GM13977 (cell line): ENCODE data around the gene UNC13C.

ENCODE experiments used
- DNase-seq: peaks from one replicate; pipeline ENCODE4 v3.0.0; 2012; ENCODE audit warnings: low spot score
- in situ Hi-C: fragments of 300-500 bp; cut with MboI; formaldehyde crosslinking; loops from one replicate; pipeline ENCODE4 v1.12.0; 2022; ENCODE audit warnings: low sequenced_read_pairs, low pct_unique_long_range_greater_than_20kb, mixed read lengths, inconsistent platforms; ENCODE audit not compliant: unreplicated experiment
- TF ChIP-seq, protein P1 (sequence below): IDR thresholded peaks from 2 replicates; pipeline ENCODE4 v1.5.1; 2012; ENCODE audit warnings: mild to moderate bottlenecking, control low read depth; ENCODE audit not compliant: insufficient read depth; ENCODE audit errors: extremely low read depth, missing control alignments

UNC13C gene

DNA sequence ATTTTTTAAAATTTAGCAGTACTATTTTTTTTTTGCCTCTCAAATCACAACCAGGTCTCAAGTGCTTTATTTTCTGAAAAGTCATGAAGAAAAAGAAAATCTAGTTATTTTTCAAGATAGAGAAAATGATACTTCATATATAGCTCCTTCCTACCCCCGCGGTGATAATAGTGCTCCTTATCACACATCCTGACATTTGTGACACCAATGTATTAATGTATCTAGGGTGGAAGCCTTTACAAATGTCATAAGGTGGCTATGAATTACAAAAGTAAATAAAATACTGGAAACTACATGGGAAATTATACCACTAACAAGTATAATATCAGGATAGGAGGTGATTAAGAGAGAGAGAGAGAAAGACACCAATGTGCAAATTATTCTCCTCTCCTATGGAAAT is 582.2 kb downstream of the UNC13C start:
- TF ChIP-seq, protein P1, sequence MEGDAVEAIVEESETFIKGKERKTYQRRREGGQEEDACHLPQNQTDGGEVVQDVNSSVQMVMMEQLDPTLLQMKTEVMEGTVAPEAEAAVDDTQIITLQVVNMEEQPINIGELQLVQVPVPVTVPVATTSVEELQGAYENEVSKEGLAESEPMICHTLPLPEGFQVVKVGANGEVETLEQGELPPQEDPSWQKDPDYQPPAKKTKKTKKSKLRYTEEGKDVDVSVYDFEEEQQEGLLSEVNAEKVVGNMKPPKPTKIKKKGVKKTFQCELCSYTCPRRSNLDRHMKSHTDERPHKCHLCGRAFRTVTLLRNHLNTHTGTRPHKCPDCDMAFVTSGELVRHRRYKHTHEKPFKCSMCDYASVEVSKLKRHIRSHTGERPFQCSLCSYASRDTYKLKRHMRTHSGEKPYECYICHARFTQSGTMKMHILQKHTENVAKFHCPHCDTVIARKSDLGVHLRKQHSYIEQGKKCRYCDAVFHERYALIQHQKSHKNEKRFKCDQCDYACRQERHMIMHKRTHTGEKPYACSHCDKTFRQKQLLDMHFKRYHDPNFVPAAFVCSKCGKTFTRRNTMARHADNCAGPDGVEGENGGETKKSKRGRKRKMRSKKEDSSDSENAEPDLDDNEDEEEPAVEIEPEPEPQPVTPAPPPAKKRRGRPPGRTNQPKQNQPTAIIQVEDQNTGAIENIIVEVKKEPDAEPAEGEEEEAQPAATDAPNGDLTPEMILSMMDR, result no peak
- DNase-seq, result no peak
- in situ Hi-C loops, result no loop called here

DNA sequence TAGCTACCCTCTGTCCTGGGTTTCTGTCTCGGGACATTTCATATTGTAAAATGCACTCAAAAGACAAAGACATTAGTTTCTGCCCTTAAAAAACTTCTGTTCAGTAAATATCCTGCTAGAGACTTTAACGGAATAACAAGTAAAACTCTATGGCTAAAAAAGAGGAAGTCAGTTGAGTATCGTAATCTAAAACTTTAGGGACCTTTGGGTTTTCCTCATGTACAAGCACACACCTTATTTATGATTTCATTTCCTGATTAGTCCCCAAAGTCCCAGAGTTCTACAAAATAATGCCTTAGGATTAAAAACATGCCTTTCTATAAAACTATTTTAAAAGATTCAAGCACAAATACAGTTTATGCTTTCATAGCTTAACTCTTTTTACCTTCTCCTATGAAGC is 585.9 kb downstream of the UNC13C start:
- TF ChIP-seq, protein P1, result no peak
- in situ Hi-C loops, result no loop called here
- DNase-seq, result no peak

DNA sequence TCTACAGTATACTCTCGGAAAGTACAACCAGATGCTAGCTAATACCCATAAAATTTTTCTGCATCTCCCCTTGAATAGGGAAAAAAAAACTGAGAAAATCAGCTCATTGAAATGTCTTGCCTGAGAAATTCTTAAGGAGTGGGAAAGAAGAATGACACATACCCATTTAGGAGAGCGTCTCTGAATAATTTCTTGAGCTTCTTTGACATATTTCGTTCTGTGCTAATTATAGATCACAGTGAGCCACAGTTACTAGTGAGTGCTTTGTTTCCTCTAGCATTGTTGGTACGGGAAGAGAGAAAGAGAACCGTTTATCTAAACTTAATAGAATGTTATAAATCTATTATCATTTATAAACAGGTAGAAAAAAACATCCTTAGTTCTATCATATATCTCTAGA is 588.4 kb downstream of the UNC13C start:
- TF ChIP-seq, protein P1, result no peak
- no peak for DNase-seq
- in situ Hi-C loops, result no loop called here

DNA sequence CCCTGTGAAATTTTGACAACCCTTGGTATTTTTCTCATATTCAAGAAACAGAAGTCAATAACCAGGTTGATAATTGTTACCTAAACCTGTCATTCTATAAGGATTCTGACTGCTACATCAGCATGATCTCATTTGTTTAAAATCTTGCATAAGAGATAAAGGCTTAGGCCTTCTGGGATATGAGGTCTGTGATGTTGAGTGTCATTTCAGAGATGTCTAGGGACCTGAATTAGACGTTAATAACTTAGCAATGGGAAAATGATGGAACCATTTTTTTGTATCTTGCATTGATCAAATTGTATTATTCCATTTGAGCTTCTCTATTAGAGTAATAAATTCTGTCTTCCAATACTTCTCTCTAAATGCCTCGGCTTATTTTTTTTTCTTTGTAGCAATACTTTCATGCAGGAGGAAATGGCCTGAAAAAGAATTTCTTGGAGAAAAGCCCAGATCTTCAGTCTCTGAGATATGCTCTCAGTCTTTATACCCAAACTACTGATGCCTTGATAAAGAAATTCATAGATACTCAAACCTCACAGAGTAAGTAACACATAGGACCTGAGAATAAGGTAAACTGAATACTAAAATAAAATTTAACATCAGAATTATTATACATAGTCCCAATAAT is 589.3 kb downstream of the UNC13C start:
- DNase-seq, result no peak
- in situ Hi-C loops, result no loop called here
- TF ChIP-seq, protein P1, result no peak

DNA sequence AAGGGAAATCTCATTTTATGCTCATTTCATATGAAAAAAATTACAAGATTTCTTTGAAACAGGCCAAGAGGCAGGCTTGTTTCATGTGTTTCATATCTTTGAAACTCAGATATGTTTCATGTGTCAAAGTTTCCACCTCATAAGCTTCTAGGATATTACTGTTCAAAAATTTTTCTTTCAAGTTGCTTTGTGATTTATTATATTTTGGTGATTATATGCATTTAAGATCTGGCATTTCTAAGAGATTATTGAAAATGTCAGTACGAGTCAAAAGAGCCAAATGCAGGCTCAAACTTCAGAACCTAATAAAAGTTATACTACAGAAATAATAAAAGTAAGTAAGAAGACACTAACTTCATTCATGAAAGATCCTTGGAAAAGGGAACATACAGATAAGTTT is 590.1 kb downstream of the UNC13C start:
- DNase-seq, result no peak
- TF ChIP-seq, protein P1, result no peak
- in situ Hi-C loops, result no loop called here

DNA sequence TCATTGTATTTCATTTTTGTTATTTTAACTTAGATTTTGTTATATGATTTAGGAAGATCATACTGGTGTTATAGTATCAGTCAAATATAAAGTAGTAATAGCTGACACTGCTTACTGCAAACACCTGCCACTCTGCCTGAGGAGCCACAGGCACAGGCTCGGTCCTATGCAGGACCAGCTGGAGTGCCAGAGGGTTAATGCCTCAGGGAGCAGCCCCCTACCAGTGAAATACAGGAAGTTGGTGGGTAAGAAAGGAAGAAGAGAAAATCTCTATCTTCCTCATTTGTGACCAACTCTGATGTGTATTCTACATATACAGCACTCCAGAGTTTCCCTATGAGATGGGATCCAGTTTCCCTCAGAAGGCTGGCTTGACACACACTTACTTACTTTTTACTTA is 593.3 kb downstream of the UNC13C start:
- in situ Hi-C loops, result no loop called here
- TF ChIP-seq, protein P1, result no peak
- no peak for DNase-seq
